Astrocyte (in vitro differentiated cells and primary cell): Measurements from ENCODE around the gene AKAP14.

ENCODE experiments used
- CTCF ChIP-seq: IDR thresholded peaks from 2 replicates; pipeline ENCODE4 v1.5.1; 2011; ENCODE audit warnings: low read depth, mild to moderate bottlenecking, inconsistent platforms, low read length, moderate library complexity; ENCODE audit not compliant: insufficient read depth
- EZH2 ChIP-seq: IDR thresholded peaks from 2 replicates; pipeline ENCODE4 v1.6.1; 2012; ENCODE audit warnings: mild to moderate bottlenecking, low read length, inconsistent platforms; ENCODE audit not compliant: insufficient read depth

- TF ChIP-seq CTCF = no peak
- no peak for TF ChIP-seq EZH2
These were observed 20.6 kb downstream of the AKAP14 start for GRCh38 chrX:119916310-119916709.
